HG03060 (cell line): ENCODE data around the gene FOXB2.
"Not testable (repeated sequence)": the region's sequence is repeated elsewhere in the genome, so short reads cannot be mapped to it uniquely, and the experiment has no call there.

Experiments used
- ATAC-seq: cut with Tn5 transposase; IDR thresholded peaks from one replicate; pipeline ENCODE4 v1.9.1; 2021; ENCODE audit warnings: low read depth, moderate number of reproducible peaks; ENCODE audit not compliant: unreplicated experiment

FOXB2 gene

GRCh38 chr9:77040340-77040739 is 20.9 kb downstream of the FOXB2 start:
- ATAC-seq = no peak

DNA sequence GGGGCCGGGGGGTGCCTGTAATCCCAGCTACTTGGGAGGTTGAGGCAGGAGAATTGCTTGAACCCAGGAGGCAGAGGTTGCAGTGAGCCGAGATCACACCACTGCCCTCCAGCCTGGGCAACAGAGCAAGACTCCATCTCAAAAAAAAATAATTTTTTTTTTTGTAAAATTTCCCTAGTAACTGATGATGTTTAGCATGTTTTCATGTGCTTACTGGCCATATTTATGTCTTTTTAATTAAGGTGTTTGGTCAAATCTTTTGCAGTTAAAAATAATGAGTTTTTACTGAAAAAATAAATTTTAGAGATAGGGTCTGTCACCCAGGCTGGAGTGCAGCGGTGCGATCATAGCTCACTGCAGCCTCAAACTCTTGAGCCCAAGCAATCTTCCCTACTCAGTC is 24.3 kb downstream of the FOXB2 start:
- not testable (repeated sequence) for ATAC-seq

GRCh38 chr9:77060681-77061080 is 41.2 kb downstream of the FOXB2 start:
- ATAC-seq = not testable (repeated sequence)

DNA sequence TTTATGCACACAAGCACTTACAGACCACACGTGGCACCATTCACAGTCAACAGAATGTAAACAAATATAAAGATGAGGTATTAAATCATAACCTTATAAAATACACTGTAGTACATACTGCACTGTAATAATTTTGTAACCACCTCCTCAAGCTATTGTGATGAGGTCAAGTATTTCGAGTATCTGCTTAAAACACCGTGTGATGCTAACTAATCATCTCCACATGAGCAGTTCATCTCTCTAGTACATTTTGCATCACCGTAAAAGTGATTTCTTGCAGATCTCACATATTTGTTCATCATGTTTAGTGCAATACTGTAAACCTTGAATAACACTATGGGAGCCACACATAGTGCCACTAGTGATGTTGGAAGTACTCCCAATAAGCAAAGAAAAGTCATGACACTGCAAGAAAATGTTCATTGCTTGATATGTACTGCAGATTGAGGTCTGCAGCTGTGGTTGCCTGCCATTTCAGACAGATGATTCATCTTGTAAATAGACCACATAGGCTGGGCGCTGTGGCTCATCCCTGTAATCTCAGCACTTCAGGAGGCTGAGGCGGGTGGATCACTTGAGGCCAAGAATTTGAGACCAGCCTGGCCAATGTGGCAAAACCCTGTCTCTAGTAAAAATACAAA is 44.3 kb downstream of the FOXB2 start:
- no peak for ATAC-seq

GRCh38 chr9:77066388-77066787 is 46.9 kb downstream of the FOXB2 start:
- no peak for ATAC-seq
